A673 (cell line): Measurements from ENCODE around the gene IQCK.

Experiments
- CTCF ChIP-seq: fragments of 300-800, 200-600 bp; sonication (generic); conservative IDR thresholded peaks from 2 replicates; pipeline ENCODE4 v1.5.1; 2017; ENCODE audit warnings: low read depth, mild to moderate bottlenecking, antibody characterized with exemption, low read length, moderate library complexity, mixed read lengths
- EZH2 ChIP-seq: fragments of 200-600 bp; sonication (generic); IDR thresholded peaks from 2 replicates; pipeline ENCODE4 v1.6.1; 2017; ENCODE audit warnings: borderline replicate concordance, low read depth, mild to moderate bottlenecking, mixed read lengths, antibody characterized with exemption, low read length; ENCODE audit not compliant: poor library complexity, severe bottlenecking

DNA sequence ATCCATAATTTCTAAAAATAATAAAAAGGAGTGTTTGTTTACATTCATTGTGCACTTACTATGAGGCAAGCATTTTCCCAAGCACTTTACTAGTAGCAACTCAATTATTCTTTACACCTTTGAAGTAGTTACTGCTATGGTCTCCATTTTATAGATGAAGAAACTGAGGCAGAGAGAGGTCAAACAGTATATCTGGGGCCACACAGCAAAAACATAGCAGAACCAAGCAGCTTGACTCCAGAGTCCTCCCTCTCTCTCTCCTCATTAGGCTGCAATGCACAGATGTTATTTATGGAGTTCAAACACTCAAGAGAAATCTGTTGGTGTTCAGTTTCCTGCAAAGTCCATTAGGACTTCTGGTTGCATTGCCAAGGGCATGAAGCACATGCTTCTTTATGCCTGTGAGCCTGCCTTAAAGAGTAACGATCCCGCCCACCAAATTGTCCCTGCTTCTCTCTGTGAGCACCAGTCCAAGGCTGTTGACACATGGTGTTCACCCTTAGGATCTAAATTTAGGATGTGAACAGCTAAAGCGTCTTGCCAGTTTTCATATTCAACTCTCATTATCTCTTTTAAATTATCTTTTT lies 122.5 kb downstream of the IQCK start:
- TF ChIP-seq CTCF (no peak), EZH2 (no peak)
